NCI-H1105 treated with DMSO at 0.1 percent for 48 hours (cell line): ENCODE results near the gene PTPRF.
A peak's percentile ranks its signal among the peaks of the same experiment; 100 is the strongest.

Experiments used
- DNase-seq: peaks from one replicate; lab custom pipeline; 2025; lab: John Stamatoyannopoulos, UW

PTPRF gene

DNA sequence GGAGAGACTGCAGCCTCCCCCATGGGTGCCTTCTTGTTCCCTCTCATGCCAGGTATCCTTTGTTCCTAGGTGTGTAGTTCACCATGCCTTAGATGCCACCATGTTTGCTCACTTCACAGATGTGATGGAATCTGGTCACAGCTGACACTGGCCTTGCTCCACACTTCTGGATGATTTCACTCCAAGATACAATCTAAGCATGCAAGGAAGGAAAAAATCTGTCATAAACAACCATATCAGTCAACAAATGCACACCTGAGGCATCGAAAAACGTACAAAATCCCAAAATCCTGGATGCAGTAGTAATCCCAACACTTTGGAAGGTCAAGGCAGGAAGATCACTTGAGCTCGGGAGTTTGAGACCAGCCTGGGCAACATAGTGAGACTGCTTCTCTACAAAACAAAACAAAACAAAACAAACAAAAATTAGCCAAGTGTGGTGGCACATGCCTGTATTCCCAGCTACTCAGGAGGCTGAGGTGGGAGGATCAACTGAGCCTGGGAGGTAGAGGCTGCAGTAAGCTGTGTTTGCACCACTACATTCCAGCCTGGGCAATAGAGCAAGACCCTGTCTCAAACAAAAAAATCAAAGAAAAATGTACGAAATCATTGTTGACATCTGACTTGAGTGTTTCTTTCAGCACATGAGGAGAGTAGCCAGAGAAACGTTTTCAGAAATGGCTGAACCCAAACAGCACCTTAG is 17.1 kb upstream of the PTPRF start:
- DNase-seq = no peak

- no peak for DNase-seq
These were observed 11.6 kb upstream of the PTPRF start for GRCh38 chr1:43518935-43519686.

GRCh38 chr1:43520100-43520778 is 10.4 kb upstream of the PTPRF start:
- no peak for DNase-seq

DNA sequence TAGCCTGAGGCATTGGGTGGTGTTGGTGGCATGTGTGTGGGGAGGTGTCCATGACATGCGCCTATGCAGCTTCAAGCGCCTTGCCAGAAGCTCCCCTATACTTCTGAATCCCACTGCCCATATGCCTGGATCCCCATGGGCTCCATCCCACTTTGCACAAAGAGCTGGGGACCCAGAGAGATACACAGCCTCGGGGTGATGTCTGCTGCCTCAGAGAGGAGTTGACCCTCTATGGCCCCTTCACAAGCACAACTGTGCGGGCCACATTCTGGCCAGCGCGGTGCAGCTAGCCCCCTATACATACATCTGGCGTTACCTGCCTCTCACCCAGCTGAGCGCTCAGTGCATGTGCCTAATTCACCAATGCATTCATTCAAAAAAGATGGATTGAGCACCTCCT is 9.6 kb upstream of the PTPRF start:
- DNase-seq = no peak

GRCh38 chr1:43521756-43522155 is 8.9 kb upstream of the PTPRF start:
- DNase-seq = no peak

- DNase-seq = no peak
These were observed 8.3 kb upstream of the PTPRF start for GRCh38 chr1:43522431-43522775.

DNA sequence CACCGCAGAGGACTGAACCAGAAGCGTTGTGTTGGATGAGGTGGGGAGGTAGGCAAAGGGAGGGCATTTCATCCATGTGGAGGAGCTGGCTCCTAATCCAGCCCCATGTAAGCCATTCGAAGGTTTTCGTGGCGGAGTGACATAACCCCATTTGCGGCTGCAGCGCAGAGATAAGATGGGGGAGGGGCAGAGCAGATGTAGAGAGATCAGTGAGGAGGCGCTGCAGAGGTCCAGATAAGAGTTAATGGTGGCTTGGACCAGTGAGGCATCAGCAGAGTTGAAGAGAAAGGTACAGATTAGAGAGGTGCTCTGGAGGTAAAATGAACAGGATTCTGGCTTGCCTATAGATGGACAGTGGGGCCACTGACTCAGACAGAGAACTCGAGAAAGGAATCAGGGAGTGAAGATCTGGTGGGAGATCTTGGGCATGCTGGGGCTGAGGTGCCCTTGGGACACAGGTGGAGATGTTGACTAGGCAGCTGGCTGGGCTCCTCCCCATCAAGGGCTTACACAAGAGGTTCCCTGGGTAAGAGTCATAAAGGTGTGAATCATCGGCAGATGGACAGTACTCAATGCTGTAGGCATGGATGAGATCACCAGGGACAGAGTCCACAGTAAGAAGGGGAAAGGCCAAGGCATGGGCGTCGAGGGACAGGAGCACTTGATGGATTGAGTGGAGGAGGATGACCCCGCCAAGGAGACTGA is 7.8 kb upstream of the PTPRF start:
- no peak for DNase-seq

DNA sequence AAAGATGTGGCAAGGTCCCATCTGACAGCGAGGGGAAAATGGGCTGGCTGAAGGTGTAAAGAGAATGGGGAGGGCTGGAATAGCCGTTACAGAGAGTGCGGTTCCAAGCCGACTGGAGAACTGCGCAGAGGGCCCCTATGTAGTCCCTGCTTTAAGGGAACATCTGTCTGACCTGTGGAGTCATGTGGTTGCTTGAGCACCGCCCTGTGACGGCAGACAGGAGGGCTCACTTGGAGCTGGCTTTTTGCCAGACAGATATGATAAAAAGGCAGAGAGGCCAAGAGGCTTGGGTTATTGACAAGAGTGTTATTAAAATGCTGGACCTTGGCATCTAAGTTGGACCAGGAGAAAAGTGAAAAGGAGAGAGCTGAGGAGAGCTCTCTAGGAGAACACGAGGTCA is 5.9 kb upstream of the PTPRF start:
- DNase-seq = peak; percentile 9

- DNase-seq = no peak
These were observed 4.7 kb upstream of the PTPRF start for GRCh38 chr1:43526002-43526401.

- DNase-seq = no peak
These were observed 3.4 kb upstream of the PTPRF start for GRCh38 chr1:43527111-43527878.

DNA sequence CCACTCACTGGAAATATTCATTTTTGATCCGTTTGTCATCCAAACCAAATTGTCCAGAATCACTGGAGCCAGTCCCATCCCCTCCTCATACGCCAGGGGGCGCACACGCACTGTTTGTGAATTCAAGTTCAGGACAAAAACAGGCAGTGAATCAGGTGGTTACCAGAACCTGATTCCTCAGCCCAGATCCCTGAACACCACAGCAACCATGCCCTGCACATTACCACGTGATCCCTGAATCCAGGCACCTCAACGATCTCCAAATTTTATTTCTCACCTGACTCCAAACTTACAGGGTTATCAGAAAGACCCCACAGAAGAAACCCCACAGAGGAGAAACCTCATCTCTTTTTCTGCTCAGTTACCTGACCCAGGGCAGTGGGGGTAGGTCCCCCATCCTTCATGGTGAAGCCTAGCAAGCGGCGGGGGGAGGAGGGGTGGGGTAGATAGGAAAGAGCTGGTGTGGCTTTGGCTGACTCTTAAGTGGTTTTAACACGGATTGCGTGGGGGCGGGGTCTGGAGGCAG is 1.4 kb upstream of the PTPRF start:
- DNase-seq = peak; percentile 85

DNA sequence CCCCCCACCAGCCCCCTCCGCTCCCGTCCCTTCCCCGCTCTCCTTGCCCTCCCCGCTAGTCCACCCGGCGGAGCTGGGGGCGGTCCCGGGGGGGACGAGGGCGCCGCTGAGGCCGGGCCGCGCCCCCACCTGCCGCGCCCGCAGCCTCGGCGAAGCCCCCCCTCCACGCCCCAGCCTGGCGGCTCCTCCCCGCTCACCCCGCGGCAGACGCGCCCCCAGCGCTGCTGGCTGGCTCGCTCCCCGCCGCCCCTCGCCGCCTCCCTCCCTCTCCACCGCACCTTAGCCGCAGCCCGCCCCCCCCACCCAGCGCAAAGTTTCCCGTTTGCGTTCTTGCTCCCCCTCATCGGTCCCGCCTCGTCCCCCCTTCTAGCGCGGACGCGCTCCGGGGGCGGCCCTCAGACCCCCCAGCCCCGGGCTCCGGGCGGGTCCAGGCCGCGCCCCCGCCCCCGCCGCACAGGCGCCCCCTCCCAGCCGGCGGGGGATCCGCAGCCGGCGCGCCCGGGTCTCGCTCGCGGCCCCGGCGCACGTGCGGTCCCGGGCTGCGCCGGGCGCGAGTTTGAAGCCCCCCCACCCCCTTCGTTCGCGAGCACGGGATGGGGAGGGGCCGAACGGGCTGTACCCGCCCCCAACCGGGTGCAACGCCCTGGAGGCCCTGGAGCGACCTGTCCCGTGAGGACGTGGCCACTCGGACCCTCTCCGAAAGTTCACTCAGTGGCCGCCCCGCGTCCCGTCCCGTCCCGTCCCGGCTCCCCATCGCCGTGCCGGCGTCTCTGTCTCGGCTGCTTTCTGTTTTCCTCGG is 623 bp downstream of the PTPRF start:
- peak; percentile 38 for DNase-seq

GRCh38 chr1:43531906-43532584 is 1.4 kb downstream of the PTPRF start:
- no peak for DNase-seq

- DNase-seq = no peak
These were observed 2.0 kb downstream of the PTPRF start for GRCh38 chr1:43532716-43533115.

DNA sequence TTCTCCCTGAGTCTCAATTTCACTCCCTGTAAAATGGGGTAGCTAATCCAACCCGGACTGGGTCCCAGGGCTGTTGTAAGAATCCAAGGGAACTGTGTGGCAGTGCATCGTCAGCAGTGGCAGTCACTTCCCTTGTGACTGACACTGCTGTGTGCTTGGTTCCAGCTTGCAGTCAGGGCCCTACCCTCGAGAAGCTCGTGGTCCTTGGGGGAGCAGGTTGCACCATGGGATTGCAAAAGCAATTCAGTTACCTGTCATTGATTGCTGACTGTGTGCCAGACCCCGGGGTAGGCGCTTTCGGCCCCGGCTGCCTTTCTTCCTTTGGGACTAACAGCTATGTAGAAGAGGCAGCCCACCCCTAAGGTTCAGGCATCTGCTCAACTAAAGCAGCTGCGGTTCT is 2.9 kb downstream of the PTPRF start:
- no peak for DNase-seq

- no peak for DNase-seq
These were observed 3.6 kb downstream of the PTPRF start for GRCh38 chr1:43534256-43534655.

GRCh38 chr1:43536196-43536863 is 5.6 kb downstream of the PTPRF start:
- no peak for DNase-seq

DNA sequence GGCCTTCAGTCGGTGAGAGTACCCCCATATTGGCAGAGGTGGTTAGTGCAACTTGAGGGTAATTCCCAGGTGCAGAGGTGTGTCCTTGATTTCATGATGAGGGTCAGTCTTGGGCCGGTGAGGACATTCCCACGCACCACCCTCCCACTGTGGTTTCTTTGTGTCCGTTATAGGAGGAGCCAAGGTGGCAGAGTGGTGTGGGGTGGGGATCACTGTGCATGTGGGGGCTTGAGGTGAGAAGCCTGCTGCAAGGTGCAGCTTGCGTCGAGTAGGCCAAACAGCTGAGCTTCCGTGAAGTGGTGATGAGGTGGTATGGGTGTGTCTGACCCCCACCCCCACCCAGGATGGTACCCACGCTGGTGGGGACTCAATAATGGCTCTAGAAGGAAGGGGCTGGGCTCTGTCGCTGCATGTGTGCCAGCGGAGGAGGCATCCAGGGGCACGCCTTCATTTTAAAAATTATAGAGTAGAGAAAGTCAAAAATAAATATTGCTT is 6.2 kb downstream of the PTPRF start:
- no peak for DNase-seq

GRCh38 chr1:43537423-43538142 is 6.9 kb downstream of the PTPRF start:
- no peak for DNase-seq
